K562 (cell line): ENCODE data around the gene COL16A1. TPM values are rescaled to one million over a fixed set of nuclear protein-coding genes. Genes with fewer than 3 reads are reported as not detected.

Source experiments
- ATAC-seq: fragments of 200-7000 bp; cut with Tn5 transposase; 3 replicates; pipeline ENCODE4 v1.9.1; 2020; ENCODE audit warnings: moderate library complexity
- BruUV-seq: library from RNA; stranded (reverse); fragments of 400-500 nt; replicated peaks from 2 replicates; lab custom pipeline; 2021; lab: Mats Ljungman, UMichigan
- CTCF ChIA-PET: fragments of 300-600 bp; formaldehyde crosslinking; extraction: SDS; loops from one replicate; lab custom pipeline; 2021; ENCODE audit warnings: low intra/inter-chr PET ratio; lab: Yijun Ruan, JAX
- POLR2A ChIA-PET: fragments of 300-600, 350-650 bp; sonication (Branson Sonifier 250); formaldehyde crosslinking; extraction: SDS; loops from one replicate; lab custom pipeline; 2021; ENCODE audit warnings: antibody characterized with exemption, inconsistent platforms; lab: Yijun Ruan, JAX
- DNase-seq, 4 experiments: peaks; one replicate each; pipeline versions ENCODE4 v3.0.0 to v3.0.0-alpha.2; 2011 to 2018; ENCODE audit warnings: low spot score in 3 of 4, mixed read lengths in 3 of 4; ENCODE audit errors: extremely low read depth in 1 of 4
- FAIRE-seq: peaks from 2 replicates; lab custom pipeline; 2011; peaks lifted over from hg19 to GRCh38; lab: Jason Lieb, UNC
- H2AFZ ChIP-seq: 2 replicates; pipeline ENCODE4 v1.6.0; 2011; ENCODE audit warnings: low read depth, low read length, control low read depth, inconsistent platforms
- H3K27ac ChIP-seq: fragments of 200-600 bp; 3 replicates; pipeline ENCODE4 v1.8.0; 2011; ENCODE audit warnings: low read depth, mild to moderate bottlenecking, control low read depth, inconsistent platforms, low read length, moderate library complexity, mixed read lengths; ENCODE audit errors: extremely low read depth
- H3K27me3 ChIP-seq, 2 experiments: fragments of 300-600 bp in 1 of 2; 2 replicates in 1 of 2; 3 replicates in 1 of 2; pipeline versions ENCODE4 v1.6.0 to v1.8.0; 2011; ENCODE audit warnings: inconsistent platforms in 2 of 2, low read length in 2 of 2, mild to moderate bottlenecking in 1 of 2, mixed read lengths in 1 of 2, moderate library complexity in 1 of 2; ENCODE audit not compliant: control insufficient read depth in 2 of 2, insufficient read depth in 2 of 2
- H3K36me3 ChIP-seq: fragments of 300-600 bp; 3 replicates; pipeline ENCODE4 v1.8.0; 2011; ENCODE audit warnings: mild to moderate bottlenecking, low read length, inconsistent platforms; ENCODE audit not compliant: control insufficient read depth, insufficient read depth
- H3K4me1 ChIP-seq, 2 experiments: fragments of 200-600 bp in 1 of 2; replicated peaks in 1 of 2; 2 replicates in 1 of 2; 3 replicates in 1 of 2; pipeline versions ENCODE4 v1.5.1 to v1.8.0; 2011; ENCODE audit warnings: inconsistent platforms in 2 of 2, low read length in 2 of 2, mild to moderate bottlenecking in 1 of 2, mixed read lengths in 1 of 2, moderate library complexity in 1 of 2; ENCODE audit not compliant: control insufficient read depth in 2 of 2, insufficient read depth in 2 of 2
- H3K4me2 ChIP-seq: 2 replicates; pipeline ENCODE4 v1.6.1; 2011; ENCODE audit warnings: low read length, control low read depth, inconsistent platforms, mixed read lengths; ENCODE audit not compliant: insufficient read depth
- H3K4me3 ChIP-seq: fragments of 200-600 bp; sonication (generic), shearing (Covaris generic); 2 replicates; pipeline ENCODE4 v1.5.1; 2016; ENCODE audit warnings: control low read depth, inconsistent platforms
- H3K79me2 ChIP-seq: fragments of 200-600 bp; 3 replicates; pipeline ENCODE4 v1.8.0; 2011; ENCODE audit warnings: low read length, inconsistent platforms; ENCODE audit not compliant: control insufficient read depth, insufficient read depth
- H3K9ac ChIP-seq, 2 experiments: 2 replicates each; pipeline versions ENCODE4 v1.6.0 to v1.6.1; 2011; ENCODE audit warnings: low read depth in 2 of 2, low read length in 2 of 2, control low read depth in 1 of 2, inconsistent platforms in 1 of 2, mild to moderate bottlenecking in 1 of 2, mixed read lengths in 1 of 2; ENCODE audit not compliant: insufficient read depth in 1 of 2
- H3K9me1 ChIP-seq: one replicate; pipeline ENCODE4 v1.6.0; 2011; ENCODE audit warnings: inconsistent platforms, mild to moderate bottlenecking, low read length, moderate library complexity; ENCODE audit not compliant: control insufficient read depth, insufficient read depth
- H3K9me3 ChIP-seq: replicated peaks from 2 replicates; pipeline ENCODE4 v1.5.1; 2011; ENCODE audit warnings: low read depth, low read length, inconsistent platforms; ENCODE audit not compliant: control insufficient read depth, insufficient read depth
- H4K20me1 ChIP-seq: replicated peaks from 2 replicates; pipeline ENCODE4 v1.6.1; 2011; ENCODE audit warnings: low read length, inconsistent platforms, mixed read lengths; ENCODE audit not compliant: control insufficient read depth, insufficient read depth
- CAMTA2 ChIP-seq: fragments of 250-450 bp; sonication (Bioruptor Pico); conservative IDR thresholded peaks from 2 replicates; pipeline ENCODE4 v1.5.1; 2022
- ELK3 ChIP-seq: fragments of 450-650 bp; formaldehyde crosslinking; IDR thresholded peaks from 2 replicates; pipeline ENCODE4 v1.4.0; 2020; ENCODE audit warnings: mild to moderate bottlenecking
- HMGN3 ChIP-seq: IDR thresholded peaks from 2 replicates; pipeline ENCODE4 v1.6.1; 2011; ENCODE audit warnings: borderline replicate concordance, low read depth, mild to moderate bottlenecking, mixed read lengths, low read length; ENCODE audit not compliant: insufficient read length; ENCODE audit errors: extremely low read depth
- LARP7 ChIP-seq: fragments of 450-650 bp; IDR thresholded peaks from 2 replicates; pipeline ENCODE4 v1.6.1; 2016
- MCM2 ChIP-seq: fragments of 450-650 bp; IDR thresholded peaks from 2 replicates; pipeline ENCODE4 v1.6.1; 2017; ENCODE audit warnings: low read depth, mild to moderate bottlenecking
- NCOA6 ChIP-seq: fragments of 450-650 bp; IDR thresholded peaks from 2 replicates; pipeline ENCODE4 v1.6.1; 2017; ENCODE audit warnings: mild to moderate bottlenecking
- PTBP1 ChIP-seq: fragments of 200-400 bp; formaldehyde crosslinking; IDR thresholded peaks from 2 replicates; pipeline ENCODE4 v1.6.1; 2017; ENCODE audit warnings: low read depth, low read length
- SMAD1 ChIP-seq: fragments of 150-350 bp; IDR thresholded peaks from 2 replicates; pipeline ENCODE4 v1.6.1; 2014; ENCODE audit warnings: low read length, low read depth; ENCODE audit not compliant: partially characterized antibody
- THRA ChIP-seq: fragments of 450-650 bp; IDR thresholded peaks from 2 replicates; pipeline ENCODE4 v1.6.1; 2017; ENCODE audit warnings: mild to moderate bottlenecking, moderate library complexity
- U2AF1 ChIP-seq: fragments of 200-400 bp; formaldehyde crosslinking; optimal IDR thresholded peaks from 2 replicates; pipeline ENCODE3; 2017; ENCODE audit warnings: mild to moderate bottlenecking, low read depth, low read length, moderate library complexity
- YBX1 ChIP-seq: fragments of 450-650 bp; IDR thresholded peaks from 2 replicates; pipeline ENCODE4 v1.7.1; 2016; ENCODE audit warnings: mild to moderate bottlenecking
- ZNF212 ChIP-seq: fragments of 450-650 bp; formaldehyde crosslinking; IDR thresholded peaks from 2 replicates; pipeline ENCODE4 v1.4.0; 2020; ENCODE audit warnings: mild to moderate bottlenecking
- ZNF324 ChIP-seq: fragments of 250-450 bp; sonication (Bioruptor Pico); IDR thresholded peaks from 2 replicates; pipeline ENCODE4 v1.4.0; 2020; ENCODE audit warnings: mild to moderate bottlenecking
- ZNF717 ChIP-seq: fragments of 250-450 bp; sonication (Bioruptor Pico); IDR thresholded peaks from 2 replicates; pipeline ENCODE4 v1.5.0; 2021
- WGBS: fragments of 100-300 bp; shearing (Covaris generic); methylation state at CpG from one replicate; pipeline ENCODE4 v1.1.6; 2016; ENCODE audit warnings: low coverage, mixed read lengths; ENCODE audit not compliant: insufficient coverage; ENCODE audit errors: missing lambda C conversion rate; 5-methylcytosine and 5-hydroxymethylcytosine counted together
- in situ Hi-C: fragments of 300-500 bp; cut with MboI; formaldehyde crosslinking; loops from 4 replicates; pipeline ENCODE4 v1.15.0; 2018; ENCODE audit warnings: inconsistent platforms, mixed read lengths
- intact Hi-C: fragments of 100-400 bp; cut with micrococcal nuclease; formaldehyde crosslinking; loops from 2 replicates; pipeline ENCODE4 v1.14.2; 2022
- polyA plus RNA-seq, 8 experiments: library from polyadenylated mRNA; depleted of rRNA in 4 of 8; stranded (reverse) in 5 of 8; unstranded in 3 of 8; fragments of >200 nt; fragmentation: Nextera tagmentation in 2 of 8; fragmentation: Illumina TruSeq in 1 of 8; extraction: Ambion mirVana in 2 of 8; extraction: Trizol in 1 of 8; gene quantifications; 2 replicates each; pipeline versions ENCODE4 v1.2.1 to v1.2.3, GENCODE V29; 2011 to 2014; ENCODE audit warnings: inconsistent platforms in 1 of 8, missing spikeins in 1 of 8
- total RNA-seq, 7 experiments: library from RNA; depleted of rRNA in 6 of 7; stranded (reverse); fragments of >200 nt in 6 of 7; fragmentation: Illumina TruSeq in 2 of 7; extraction: Trizol in 2 of 7; gene quantifications; 2 replicates each; pipeline versions ENCODE4 v1.2.1 to v1.2.3, GENCODE V29; 2011 to 2021; ENCODE audit warnings: low replicate concordance in 1 of 7
- TF ChIP-seq, protein P1 (sequence below): fragments of 450-650 bp; conservative IDR thresholded peaks from 2 replicates; pipeline ENCODE4 v1.6.1; 2016; ENCODE audit warnings: missing genetic modification characterization, low read depth, mild to moderate bottlenecking, control low read depth, missing compliant biosample characterization
- TF ChIP-seq, protein P2 (sequence below): fragments of 250-450 bp; sonication (Bioruptor Pico); IDR thresholded peaks from 2 replicates; pipeline ENCODE4 v1.4.0; 2020; ENCODE audit warnings: mild to moderate bottlenecking

Gene COL16A1
- total and polyA plus RNA-seq, 9 of the 15 experiments (the other 6 are each of a cell fraction or from before 2014, with no cell fraction given): 0.11 to 0.60 (median 0.11) TPM; not detected in 6

DNA sequence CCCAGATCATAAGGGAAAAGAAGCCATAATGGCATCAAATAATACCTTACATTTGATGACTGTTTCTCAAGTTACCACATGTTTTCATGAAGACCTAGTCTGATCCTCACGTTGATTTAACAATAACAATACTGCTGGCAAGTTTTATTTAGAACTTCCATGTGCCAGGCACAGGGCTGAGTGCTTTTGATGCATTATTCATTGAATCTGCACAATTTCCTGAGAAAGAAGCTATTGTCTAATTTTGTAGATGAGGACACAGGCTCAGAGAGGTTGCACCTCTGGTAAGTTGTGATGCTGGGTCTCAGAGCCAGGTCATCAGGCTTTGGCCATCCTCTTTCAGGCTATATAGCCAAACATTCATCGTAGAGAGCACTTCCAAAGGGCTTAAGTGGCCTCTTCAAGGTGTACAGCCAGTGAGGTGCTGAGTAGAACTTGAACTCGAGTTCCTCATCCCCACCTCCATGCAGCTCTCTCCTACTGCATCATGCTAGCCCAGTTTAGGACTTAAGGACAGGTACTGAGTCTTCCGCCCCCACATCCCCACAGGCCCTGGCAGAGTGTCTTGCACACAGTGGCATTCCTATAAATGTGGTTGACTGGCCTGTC, 50.8 kb downstream of the COL16A1 start:
- POLR2A ChIA-PET: interaction anchor here (1.5 kb wide), 1 partner anchor 8 kb away, joined by 6 read pairs; the partner anchor contains the start of gene PEF1
- H2AFZ ChIP-seq: no peak overlapping the region
- no peaks in the 10 kb centered on the region for H3K36me3 ChIP-seq
- in situ Hi-C loops (no loop called here), intact Hi-C loops (no loop called here)
- no peaks in the 10 kb centered on the region for H3K4me1 ChIP-seq
- no peak overlapping the region for H3K27ac ChIP-seq
- ATAC-seq: no peak
- no peak overlapping the region for H3K4me3 ChIP-seq
- H3K9me1 ChIP-seq: no peaks in the 10 kb centered on the region
- H3K79me2 ChIP-seq: no peaks in the 10 kb centered on the region
- WGBS: 1% methylated on average over 4 of the region's 4 CpGs
- CTCF ChIA-PET: no interaction called here
- no peak overlapping the region for H3K9ac ChIP-seq
- no TSS peak for BruUV-seq
- no peaks in the 10 kb centered on the region for H3K9me3 ChIP-seq
- no peak for DNase-seq
- no peak for FAIRE-seq
- peaks cover 4% of the 10 kb centered on the region; the same call in 1 of the 2 replicates for H4K20me1 ChIP-seq
- peaks cover 28 to 61% of the 10 kb centered on the region in 2 experiments; a peak in 4 of 5 replicates for H3K27me3 ChIP-seq
- no peak overlapping the region for H3K4me2 ChIP-seq
- TF ChIP-seq PTBP1 (no peak), THRA (no peak), ELK3 (CRISPR knock-in tag) (no peak), ZNF324 (CRISPR knock-in tag) (no peak), NCOA6 (no peak), YBX1 (no peak), ZNF717 (CRISPR knock-in tag) (no peak), SMAD1 (no peak), U2AF1 (no peak), LARP7 (no peak), ZNF212 (CRISPR knock-in tag) (no peak), MCM2 (no peak), CAMTA2 (CRISPR knock-in tag) (no peak), HMGN3 (no peak)
- TF ChIP-seq, protein P1, sequence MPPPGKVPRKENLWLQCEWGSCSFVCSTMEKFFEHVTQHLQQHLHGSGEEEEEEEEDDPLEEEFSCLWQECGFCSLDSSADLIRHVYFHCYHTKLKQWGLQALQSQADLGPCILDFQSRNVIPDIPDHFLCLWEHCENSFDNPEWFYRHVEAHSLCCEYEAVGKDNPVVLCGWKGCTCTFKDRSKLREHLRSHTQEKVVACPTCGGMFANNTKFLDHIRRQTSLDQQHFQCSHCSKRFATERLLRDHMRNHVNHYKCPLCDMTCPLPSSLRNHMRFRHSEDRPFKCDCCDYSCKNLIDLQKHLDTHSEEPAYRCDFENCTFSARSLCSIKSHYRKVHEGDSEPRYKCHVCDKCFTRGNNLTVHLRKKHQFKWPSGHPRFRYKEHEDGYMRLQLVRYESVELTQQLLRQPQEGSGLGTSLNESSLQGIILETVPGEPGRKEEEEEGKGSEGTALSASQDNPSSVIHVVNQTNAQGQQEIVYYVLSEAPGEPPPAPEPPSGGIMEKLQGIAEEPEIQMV (tag): no peak
- TF ChIP-seq, protein P2, sequence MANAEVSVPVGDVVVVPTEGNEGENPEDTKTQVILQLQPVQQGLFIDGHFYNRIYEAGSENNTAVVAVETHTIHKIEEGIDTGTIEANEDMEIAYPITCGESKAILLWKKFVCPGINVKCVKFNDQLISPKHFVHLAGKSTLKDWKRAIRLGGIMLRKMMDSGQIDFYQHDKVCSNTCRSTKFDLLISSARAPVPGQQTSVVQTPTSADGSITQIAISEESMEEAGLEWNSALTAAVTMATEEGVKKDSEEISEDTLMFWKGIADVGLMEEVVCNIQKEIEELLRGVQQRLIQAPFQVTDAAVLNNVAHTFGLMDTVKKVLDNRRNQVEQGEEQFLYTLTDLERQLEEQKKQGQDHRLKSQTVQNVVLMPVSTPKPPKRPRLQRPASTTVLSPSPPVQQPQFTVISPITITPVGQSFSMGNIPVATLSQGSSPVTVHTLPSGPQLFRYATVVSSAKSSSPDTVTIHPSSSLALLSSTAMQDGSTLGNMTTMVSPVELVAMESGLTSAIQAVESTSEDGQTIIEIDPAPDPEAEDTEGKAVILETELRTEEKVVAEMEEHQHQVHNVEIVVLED (CRISPR knock-in tag): no peak
